ENCODE data around the gene KRTAP16-1.

The KRTAP16-1 gene

GRCh38 chr17:41328207-41328606 lies 19.1 kb upstream of the KRTAP16-1 start:
- DNase-seq = no peak

- DNase-seq = no peak
Measured at GRCh38 chr17:41327411-41328120, 18.5 kb upstream of the KRTAP16-1 start.

GRCh38 chr17:41326173-41327145 lies 17.4 kb upstream of the KRTAP16-1 start:
- no peak for DNase-seq

- no peak for DNase-seq
Measured at GRCh38 chr17:41325611-41326010, 16.5 kb upstream of the KRTAP16-1 start.

- DNase-seq = no peak
Measured at GRCh38 chr17:41325126-41325525, 16.0 kb upstream of the KRTAP16-1 start.

- DNase-seq = no peak
Measured at GRCh38 chr17:41324180-41325075, 15.3 kb upstream of the KRTAP16-1 start.

- DNase-seq = no peak
Measured at GRCh38 chr17:41322903-41323895, 14.1 kb upstream of the KRTAP16-1 start.

GRCh38 chr17:41322094-41322902 lies 13.2 kb upstream of the KRTAP16-1 start:
- DNase-seq = no peak

- DNase-seq = no peak
Measured at GRCh38 chr17:41318231-41318630, 9.1 kb upstream of the KRTAP16-1 start.

GRCh38 chr17:41315814-41316445 lies 6.8 kb upstream of the KRTAP16-1 start:
- no peak for DNase-seq

GRCh38 chr17:41315204-41315794 lies 6.2 kb upstream of the KRTAP16-1 start, which contains the start of gene KRTAP17-1:
TSS of gene KRTAP17-1 (minus strand) at chr17:41315710. CDS start at chr17:41315650, 60 bp downstream.
- DNase-seq = no peak

- no peak for DNase-seq
Measured at GRCh38 chr17:41311111-41311510, 2.0 kb upstream of the KRTAP16-1 start.

GRCh38 chr17:41308251-41308917 lies 725 bp downstream of the KRTAP16-1 start:
- peak; percentile 47 for DNase-seq

GRCh38 chr17:41307647-41308046 lies 1.5 kb downstream of the KRTAP16-1 start:
- DNase-seq = no peak

- no peak for DNase-seq
Measured at GRCh38 chr17:41304091-41304490, 5.0 kb downstream of the KRTAP16-1 start.

GRCh38 chr17:41302981-41303380 lies 6.1 kb downstream of the KRTAP16-1 start:
- no peak for DNase-seq

GRCh38 chr17:41301916-41302901 lies 6.9 kb downstream of the KRTAP16-1 start, which contains the start of gene KRTAP29-1:
TSS of gene KRTAP29-1 (minus strand) at chr17:41302851. CDS start at chr17:41302851, 0 bp downstream.
- no peak for DNase-seq
